Measurements from ENCODE around the gene LETM1. TPM values are rescaled to one million over a fixed set of nuclear protein-coding genes. Genes with fewer than 3 reads are reported as not detected.

Gene LETM1
- total RNA-seq, 1 experiment from 2014 or later, result 106 TPM

- peak; percentile 30 for DNase-seq (ENCODE audit: low spot score)
Measured at GRCh38 chr4:1872870-1873269, 16.9 kb upstream of the LETM1 start.

- DNase-seq (ENCODE audit: low spot score), result no peak
Measured at GRCh38 chr4:1871471-1872021, 15.6 kb upstream of the LETM1 start.

- DNase-seq (ENCODE audit: low spot score), result peak; percentile 90
Measured at GRCh38 chr4:1870578-1871443, 14.9 kb upstream of the LETM1 start, which contains the start of gene NSD2. Gene NSD2, plus strand, starts transcription at chr4:1871393. Its CDS starts 29,262 bp downstream, at chr4:1900655.

- DNase-seq (ENCODE audit: low spot score), result peak; percentile 92
Measured at GRCh38 chr4:1870328-1870577, 14.3 kb upstream of the LETM1 start.

- DNase-seq (ENCODE audit: low spot score), result peak; percentile 27
Measured at GRCh38 chr4:1869530-1870327, 13.8 kb upstream of the LETM1 start.

GRCh38 chr4:1868912-1869311, 13.0 kb upstream of the LETM1 start:
- DNase-seq (ENCODE audit: low spot score), result no peak

GRCh38 chr4:1868293-1868692, 12.3 kb upstream of the LETM1 start:
- DNase-seq (ENCODE audit: low spot score), result peak; percentile 57

- no peak for DNase-seq (ENCODE audit: low spot score)
Measured at GRCh38 chr4:1866189-1866661, 10.3 kb upstream of the LETM1 start.

- DNase-seq (ENCODE audit: low spot score), result no peak
Measured at GRCh38 chr4:1864076-1865008, 8.4 kb upstream of the LETM1 start.

- no peak for DNase-seq (ENCODE audit: low spot score)
Measured at GRCh38 chr4:1863297-1864033, 7.5 kb upstream of the LETM1 start.

- no peak for DNase-seq (ENCODE audit: low spot score)
Measured at GRCh38 chr4:1862961-1863296, 7.0 kb upstream of the LETM1 start.

- peak; percentile 44 for DNase-seq (ENCODE audit: low spot score)
Measured at GRCh38 chr4:1862055-1862911, 6.3 kb upstream of the LETM1 start.

GRCh38 chr4:1859389-1859753, 3.4 kb upstream of the LETM1 start:
- no peak for DNase-seq (ENCODE audit: low spot score)

- DNase-seq (ENCODE audit: low spot score), result no peak
Measured at GRCh38 chr4:1857931-1858330, 2.0 kb upstream of the LETM1 start.

- DNase-seq (ENCODE audit: low spot score), result no peak
Measured at GRCh38 chr4:1856943-1857699, 1.2 kb upstream of the LETM1 start.

GRCh38 chr4:1855333-1856070, 454 bp downstream of the LETM1 start:
- peak; percentile 35 for DNase-seq (ENCODE audit: low spot score)

- DNase-seq (ENCODE audit: low spot score), result no peak
Measured at GRCh38 chr4:1854752-1855151, 1.2 kb downstream of the LETM1 start.

GRCh38 chr4:1852904-1853623, 2.9 kb downstream of the LETM1 start:
- DNase-seq (ENCODE audit: low spot score), result no peak
